AG10803 (cell line): ENCODE measurements around the gene PIGQ.

Experiments used
- DNase-seq: peaks from one replicate; pipeline ENCODE4 v3.0.0; 2010; ENCODE audit warnings: low read depth
- H3K4me3 ChIP-seq: 2 replicates; pipeline ENCODE4 v1.5.1; 2011; ENCODE audit warnings: mild to moderate bottlenecking, low read length, control low read depth
- CTCF ChIP-seq: conservative IDR thresholded peaks from 2 replicates; pipeline ENCODE4 v1.5.1; 2011; ENCODE audit warnings: mild to moderate bottlenecking, low read length, control low read depth, inconsistent platforms

Gene PIGQ

DNA sequence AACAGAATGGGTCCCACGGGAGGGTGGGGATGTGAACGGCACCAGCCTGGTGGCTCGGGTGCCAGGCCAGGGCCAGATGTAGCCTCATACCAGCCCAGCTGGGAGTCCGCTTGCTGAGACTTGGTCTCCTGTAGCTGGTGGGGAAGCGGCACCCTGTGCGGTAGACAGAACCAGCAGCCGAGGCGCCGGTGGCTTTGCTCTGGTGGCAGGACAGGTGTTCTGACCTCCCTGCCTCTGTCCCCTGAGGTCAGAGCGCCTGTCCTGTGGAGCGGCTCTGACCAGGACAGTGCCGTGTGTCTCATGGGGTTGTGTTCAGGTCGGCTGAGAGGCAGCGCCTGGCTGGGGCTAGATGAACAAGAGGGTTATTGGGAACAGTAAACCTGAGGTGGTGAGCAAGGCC lies 40.2 kb downstream of the PIGQ start:
- TF ChIP-seq CTCF: no peak
- DNase-seq: no peak
- H3K4me3 ChIP-seq: no peak overlapping the region

- TF ChIP-seq CTCF: peak; percentile 32
- DNase-seq: no peak
- H3K4me3 ChIP-seq: no peak overlapping the region
Observed at GRCh38 chr16:610513-611381, 41.0 kb downstream of the PIGQ start.

DNA sequence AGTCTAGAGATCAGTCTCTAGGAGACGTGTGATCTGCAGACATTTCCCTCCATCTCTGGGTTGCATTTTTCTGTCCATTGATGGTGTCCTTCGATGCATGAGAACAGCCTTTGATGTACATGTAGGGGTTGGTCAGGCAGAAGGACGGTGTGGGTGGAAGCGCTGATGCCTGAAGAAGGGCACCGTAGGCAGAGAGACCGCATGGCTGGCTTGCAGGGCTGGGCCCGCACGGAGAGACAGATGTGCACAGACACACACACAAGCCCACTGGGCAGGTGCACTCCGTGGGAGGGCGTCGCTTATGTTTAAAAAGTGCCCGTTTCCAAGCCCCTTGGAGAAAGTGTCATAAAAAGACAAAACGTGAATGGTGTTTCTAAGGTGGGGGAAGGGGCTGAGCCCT lies 45.4 kb downstream of the PIGQ start:
- H3K4me3 ChIP-seq: no peak overlapping the region
- TF ChIP-seq CTCF: no peak
- DNase-seq: no peak

DNA sequence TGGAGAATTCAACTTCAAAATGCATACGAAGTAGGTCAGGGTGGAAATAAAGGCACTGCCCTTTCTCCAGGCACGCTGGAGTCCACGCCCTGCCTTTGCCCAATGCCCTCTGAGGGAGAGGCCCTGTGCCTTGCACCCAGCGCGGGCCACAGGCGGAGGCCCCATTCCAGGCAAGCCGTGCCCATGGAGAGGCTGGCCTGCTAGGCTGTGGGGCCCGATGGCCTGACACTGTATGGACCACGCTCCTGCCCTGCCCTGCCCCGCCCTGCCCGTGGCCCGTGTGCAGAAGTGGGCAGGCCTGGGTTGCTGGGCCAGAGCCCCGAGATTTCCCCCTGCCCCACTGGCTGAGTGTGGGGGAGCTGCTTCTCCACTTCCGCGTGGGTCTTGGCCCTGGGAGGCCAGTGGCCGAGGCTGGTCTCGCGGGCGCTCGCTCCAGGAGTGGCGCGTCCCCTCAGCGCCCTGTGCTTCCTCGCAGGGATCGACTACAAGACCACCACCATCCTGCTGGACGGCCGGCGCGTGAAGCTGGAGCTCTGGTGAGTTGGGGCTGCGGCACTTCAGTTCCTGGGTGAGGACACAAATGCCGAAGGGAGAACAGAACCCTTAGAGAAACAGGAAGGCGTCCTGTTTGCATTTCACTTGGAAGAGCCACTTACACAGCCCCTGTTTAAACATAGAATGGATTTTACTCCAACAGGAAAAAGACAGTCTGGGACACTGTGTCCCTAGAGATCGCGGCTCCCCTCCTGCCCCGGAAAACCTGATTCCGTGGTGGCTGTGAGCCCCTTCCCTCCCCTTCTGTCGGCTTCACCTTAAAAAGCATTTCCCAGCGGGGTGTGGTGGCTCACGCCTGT lies 47.2 kb downstream of the PIGQ start:
- no peak for DNase-seq
- no peak for TF ChIP-seq CTCF
- no peak overlapping the region for H3K4me3 ChIP-seq

- H3K4me3 ChIP-seq: no peak overlapping the region
- DNase-seq: no peak
- TF ChIP-seq CTCF: no peak
Observed at GRCh38 chr16:617855-618254, 48.1 kb downstream of the PIGQ start.

- H3K4me3 ChIP-seq: no peak overlapping the region
- DNase-seq: no peak
- TF ChIP-seq CTCF: no peak
Observed at GRCh38 chr16:619476-620100, 49.8 kb downstream of the PIGQ start.
